Hematopoietic multipotent progenitor cell (in vitro differentiated cells): ENCODE data around the gene PIP5K1C. TPM values are rescaled to one million over a fixed set of nuclear protein-coding genes. Genes with fewer than 3 reads are reported as not detected.
"Not testable (repeated sequence)": the region's sequence is repeated elsewhere in the genome, so short reads cannot be mapped to it uniquely, and the experiment has no call there.

ENCODE experiments used
- DNase-seq, 3 donors: peaks; one replicate each; pipeline ENCODE4 v3.0.0-alpha.2; 2011 to 2015; ENCODE audit warnings: low read depth in 2 of 3, low spot score in 2 of 3
- total RNA-seq: library from RNA; depleted of rRNA; stranded (reverse); fragments of >200 nt; gene quantifications from one replicate; pipeline ENCODE4 v1.2.3, GENCODE V29; 2012

The PIP5K1C gene
- total RNA-seq, 1 donor, result 23.4 TPM

DNA sequence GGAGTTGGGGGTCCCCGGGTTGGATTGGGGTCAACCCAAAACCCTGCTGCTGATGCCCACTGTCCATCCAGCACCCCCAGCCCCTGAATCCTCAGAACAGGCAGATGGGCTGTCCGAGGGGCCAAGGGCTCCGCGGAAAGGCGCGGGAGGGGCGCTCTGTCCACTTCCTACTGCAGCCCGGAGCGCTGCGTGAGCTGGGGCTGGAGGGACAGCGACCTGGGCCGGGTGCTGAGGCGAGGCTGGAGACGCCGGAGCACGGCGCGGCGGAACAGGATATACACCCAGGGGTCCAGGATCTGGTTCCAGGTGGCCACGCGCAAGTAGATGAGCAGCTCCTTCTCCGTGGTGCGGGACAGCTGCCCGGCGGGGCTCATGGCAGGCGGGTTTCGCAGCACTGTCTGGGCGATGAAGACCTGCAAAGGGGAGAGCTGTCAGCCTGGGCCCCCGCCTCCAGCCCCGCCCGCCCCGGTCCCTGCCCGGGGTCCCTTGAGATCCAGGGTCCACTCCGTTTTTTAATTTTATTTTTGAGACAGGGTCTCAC is 104.7 kb downstream of the PIP5K1C start:
- DNase-seq, result no peak

- peak in 1 of 3 donors; percentile 46 for DNase-seq
These were observed 107.1 kb downstream of the PIP5K1C start for GRCh38 chr19:3593156-3593555.

GRCh38 chr19:3591876-3592613 is 108.2 kb downstream of the PIP5K1C start:
- no peak for DNase-seq

GRCh38 chr19:3590991-3591659 is 109.1 kb downstream of the PIP5K1C start:
- DNase-seq, result no peak

- DNase-seq, result no peak
These were observed 110.3 kb downstream of the PIP5K1C start for GRCh38 chr19:3589949-3590348.

GRCh38 chr19:3589439-3589838 is 110.8 kb downstream of the PIP5K1C start:
- DNase-seq, result no peak

- no peak for DNase-seq
These were observed 113.4 kb downstream of the PIP5K1C start for GRCh38 chr19:3586707-3587346.

DNA sequence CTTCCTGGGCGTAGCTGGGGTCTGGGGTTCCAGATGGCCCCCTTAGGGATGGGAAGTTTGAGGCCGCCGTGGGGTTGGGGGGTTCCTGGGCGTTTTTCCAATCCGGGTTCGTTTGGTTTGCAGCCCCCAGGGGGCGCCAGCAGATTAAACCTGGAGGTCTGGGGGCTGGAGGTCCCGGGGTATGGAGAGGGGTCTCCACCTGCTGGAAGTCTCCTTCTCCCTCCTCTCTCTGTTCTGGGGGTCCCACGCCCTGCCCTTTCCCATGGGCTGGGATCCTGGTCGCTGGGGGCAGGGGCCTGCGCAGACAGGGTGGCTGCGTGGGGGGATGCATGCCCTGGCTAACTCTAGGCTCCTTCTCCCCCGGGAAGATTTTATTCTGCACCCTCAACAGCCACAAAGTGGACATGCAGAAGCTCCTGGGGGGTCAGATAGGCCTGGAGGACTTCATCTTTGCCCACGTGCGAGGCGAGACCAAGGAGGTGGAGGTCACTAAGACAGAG is 114.1 kb downstream of the PIP5K1C start:
- peak in 1 of 3 donors; percentile 67 for DNase-seq

DNA sequence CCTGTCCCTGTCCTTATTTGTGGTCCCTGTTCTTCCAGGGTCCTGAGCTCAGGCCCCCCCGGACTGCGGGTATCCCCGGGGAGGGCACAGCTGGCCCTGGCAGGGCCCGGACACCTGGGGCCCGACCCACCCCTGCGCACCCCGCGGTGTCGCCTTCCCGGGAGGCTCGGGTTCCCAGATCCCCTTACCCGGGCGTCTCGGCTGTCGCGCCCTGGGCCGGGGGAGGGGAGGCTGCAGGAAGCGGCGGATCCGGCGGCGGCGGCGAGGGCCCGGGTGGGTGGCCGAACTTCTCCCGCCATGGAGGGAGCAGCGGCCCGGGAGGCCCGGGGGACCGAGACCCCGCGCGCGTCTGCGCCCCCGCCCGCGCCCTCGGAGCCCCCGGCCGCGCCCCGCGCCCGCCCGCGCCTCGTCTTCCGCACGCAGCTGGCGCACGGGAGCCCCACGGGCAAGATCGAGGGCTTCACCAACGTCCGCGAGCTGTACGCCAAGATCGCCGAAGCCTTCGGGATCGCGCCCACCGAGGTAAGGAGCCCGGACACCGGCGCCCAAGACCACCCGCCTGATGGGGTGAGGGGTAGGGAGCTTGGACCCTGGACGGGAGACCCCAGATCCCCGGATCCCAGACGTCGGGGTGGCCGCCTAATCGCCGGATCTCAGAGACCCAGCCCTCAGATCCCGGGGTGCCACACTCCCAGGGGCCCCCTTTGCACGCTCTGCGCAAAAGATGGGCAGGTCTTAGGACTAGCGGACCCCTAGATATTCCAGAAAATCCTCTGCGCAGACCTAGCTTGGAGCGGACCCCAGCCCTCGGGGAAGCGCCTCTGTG is 114.8 kb downstream of the PIP5K1C start, which contains the start of gene GIPC3:
TSS of gene GIPC3 (plus strand) at position 178 of the 826 bp plus-strand sequence. CDS start at position 298, 120 bp downstream.
- DNase-seq, result no peak

GRCh38 chr19:3584036-3584802 is 116.0 kb downstream of the PIP5K1C start:
- DNase-seq, result not testable (repeated sequence)

GRCh38 chr19:3581792-3582191 is 118.5 kb downstream of the PIP5K1C start:
- not testable (repeated sequence) for DNase-seq

Other genes starting within 250 kb of the PIP5K1C start
- gene SMIM24, start 219.9 kb downstream of the PIP5K1C start, total RNA-seq, result 75.7 TPM
- gene SMIM44, start 217.0 kb downstream of the PIP5K1C start, total RNA-seq, result not detected
- 9.2 TPM for gene DOHH, start 199.8 kb downstream of the PIP5K1C start, total RNA-seq
- 85.6 TPM for gene FZR1, start 194.2 kb downstream of the PIP5K1C start, total RNA-seq
- 0.54 TPM for gene TEKTIP1, start 161.3 kb downstream of the PIP5K1C start, total RNA-seq
- gene MFSD12, start 142.9 kb downstream of the PIP5K1C start, total RNA-seq, result 82.4 TPM
- gene HMG20B, start 127.5 kb downstream of the PIP5K1C start, total RNA-seq, result 99.1 TPM
- gene GIPC3, start 115.0 kb downstream of the PIP5K1C start, total RNA-seq, result 2.4 TPM
- 1.3 TPM for gene TBXA2R, start 93.6 kb downstream of the PIP5K1C start, total RNA-seq
- 48.2 TPM for gene CACTIN, start 73.7 kb downstream of the PIP5K1C start, total RNA-seq
- 1.1 TPM for gene TJP3, start 7.9 kb upstream of the PIP5K1C start, total RNA-seq
- gene APBA3, start 61.2 kb upstream of the PIP5K1C start, total RNA-seq, result 36.4 TPM
- 42.0 TPM for gene MRPL54, start 62.2 kb upstream of the PIP5K1C start, total RNA-seq
- gene RAX2, start 71.8 kb upstream of the PIP5K1C start, total RNA-seq, result under 0.01 TPM
- 160 TPM for gene MATK, start 85.9 kb upstream of the PIP5K1C start, total RNA-seq
- gene ZFR2, start 168.6 kb upstream of the PIP5K1C start, total RNA-seq, result under 0.01 TPM
- under 0.01 TPM for gene ATCAY, start 180.2 kb upstream of the PIP5K1C start, total RNA-seq
- not detected for gene NMRK2, start 232.6 kb upstream of the PIP5K1C start, total RNA-seq